Brain pericyte (primary cell): ENCODE data around the gene NPFFR1.
"Not testable (repeated sequence)": the region's sequence is repeated elsewhere in the genome, so short reads cannot be mapped to it uniquely, and the experiment has no call there.

ENCODE experiments used
- DNase-seq: peaks from one replicate; pipeline ENCODE4 v3.0.0-alpha.2; 2012; ENCODE audit warnings: low read depth, low spot score

The NPFFR1 gene

DNA sequence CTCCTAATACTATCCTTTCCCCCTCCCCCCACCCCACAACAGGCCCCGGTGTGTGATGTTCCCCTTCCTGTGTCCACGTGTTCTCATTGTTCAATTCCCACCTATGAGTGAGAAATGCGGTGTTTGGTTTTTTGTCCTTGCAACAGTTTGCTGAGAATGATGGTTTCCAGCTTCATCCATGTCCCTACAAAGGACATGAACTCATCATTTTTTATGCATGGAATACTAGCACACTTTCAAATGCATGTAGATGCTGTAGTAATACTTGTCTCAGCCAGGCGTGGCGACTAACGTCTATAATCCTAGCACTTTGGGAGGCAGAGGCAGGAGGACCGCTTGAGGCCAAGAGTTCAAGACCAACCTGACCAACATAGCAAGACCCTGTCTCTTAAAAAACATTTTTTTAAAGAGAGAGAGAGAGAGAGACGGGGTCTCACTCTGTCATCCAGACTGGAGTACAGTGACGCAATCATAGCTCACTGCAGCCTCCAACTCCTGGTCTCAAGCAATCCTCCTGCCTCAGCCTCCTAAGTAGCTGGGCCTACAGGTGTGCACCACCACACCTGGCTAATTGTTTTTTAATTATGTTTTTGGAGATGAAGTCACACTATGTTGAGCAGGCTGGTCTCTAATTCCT, 60.9 kb downstream of the NPFFR1 start:
- DNase-seq: not testable (repeated sequence)

DNA sequence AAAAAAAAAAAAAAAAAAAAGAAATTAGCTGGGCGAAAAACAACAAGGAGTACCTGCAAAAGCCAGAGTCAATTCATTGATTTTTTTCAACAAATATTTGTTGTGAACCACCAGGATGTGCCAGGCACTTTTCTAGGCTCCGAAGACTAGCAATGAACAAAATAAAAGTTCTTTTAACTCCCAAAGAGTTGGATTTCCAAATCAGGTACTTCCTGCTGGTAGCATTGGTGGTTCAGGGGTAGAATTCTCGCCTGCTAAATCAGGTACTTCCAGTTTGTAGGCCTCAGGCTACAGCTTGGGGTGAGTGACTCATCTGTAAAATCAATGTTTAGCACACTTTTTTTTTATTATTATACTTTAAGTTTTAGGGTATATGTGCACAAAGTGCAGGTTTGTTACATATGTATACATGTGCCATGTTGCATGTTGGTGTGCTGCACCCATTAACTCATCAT, 61.4 kb downstream of the NPFFR1 start:
- DNase-seq: no peak

DNA sequence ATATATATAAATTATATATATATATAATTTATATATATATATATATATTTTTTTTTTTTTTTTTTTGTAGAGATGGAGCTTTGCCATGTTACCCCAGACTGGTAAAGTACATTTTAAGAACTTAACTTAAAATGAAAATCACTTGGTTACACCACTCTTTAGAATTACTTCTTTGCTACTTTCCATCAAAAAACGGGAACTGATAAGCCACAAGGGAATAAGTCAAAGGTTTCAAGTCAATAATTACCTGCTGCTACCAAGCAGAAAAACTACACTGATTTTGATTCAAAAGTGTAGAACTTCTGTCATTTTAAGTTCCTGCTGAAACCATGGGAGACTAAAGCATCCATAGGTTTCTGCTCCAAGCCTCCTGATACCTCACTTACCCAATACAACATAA, 62.8 kb downstream of the NPFFR1 start:
- DNase-seq: no peak

DNA sequence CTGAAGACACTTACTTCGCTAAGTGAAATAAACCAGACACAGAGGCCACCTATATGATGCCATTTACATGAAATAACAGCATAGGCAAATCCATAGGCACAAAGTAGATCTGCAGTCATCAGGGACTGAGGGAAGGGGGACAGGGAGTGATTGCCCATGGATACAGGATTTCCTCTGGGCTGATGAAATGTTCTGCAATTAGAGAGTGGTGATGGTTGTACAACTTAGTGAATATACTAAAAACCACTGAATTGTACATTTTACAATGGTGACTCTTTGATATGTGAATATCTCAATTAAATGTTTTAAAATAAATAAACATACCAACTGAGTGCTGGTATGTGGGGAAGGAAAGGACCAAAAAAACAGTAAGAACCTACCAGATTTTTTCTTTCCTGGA, 70.9 kb downstream of the NPFFR1 start:
- DNase-seq: no peak

DNA sequence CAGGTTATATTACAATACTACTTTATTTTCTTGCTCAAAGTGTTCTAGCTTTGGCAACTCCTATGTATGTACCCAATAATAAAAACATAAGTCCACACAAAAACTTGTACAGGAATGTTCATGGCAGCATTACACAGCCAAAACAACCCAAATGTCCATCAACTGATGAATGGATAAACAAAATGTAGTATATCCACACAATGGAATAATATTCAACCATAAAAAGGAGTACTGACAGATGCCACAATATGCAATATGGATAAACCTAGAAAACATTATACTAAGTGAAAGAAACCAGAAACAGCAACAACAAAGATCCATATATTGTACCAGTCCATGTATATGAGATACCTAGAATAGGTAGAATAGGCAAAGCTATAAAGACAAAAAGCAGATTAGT, 71.5 kb downstream of the NPFFR1 start:
- no peak for DNase-seq

DNA sequence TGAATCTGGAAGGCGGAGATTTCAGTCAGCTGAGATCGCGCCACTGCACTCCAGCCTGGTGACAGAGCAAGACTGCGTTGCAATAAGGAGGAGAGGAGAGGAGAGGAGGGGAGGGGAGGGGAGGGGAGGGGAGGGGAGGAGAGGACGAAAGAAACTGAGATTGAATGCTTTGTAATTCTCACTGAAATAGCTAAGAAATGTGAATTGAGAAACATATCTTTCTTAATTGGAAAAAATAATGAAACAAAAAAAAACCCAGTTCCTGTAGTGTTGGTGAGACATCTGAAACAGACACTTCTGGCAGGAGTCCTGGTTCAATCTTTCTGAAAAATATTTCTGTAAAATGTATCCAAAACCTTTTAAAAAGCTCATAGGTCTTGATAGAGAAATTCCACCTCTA, 77.0 kb downstream of the NPFFR1 start:
- DNase-seq: no peak

DNA sequence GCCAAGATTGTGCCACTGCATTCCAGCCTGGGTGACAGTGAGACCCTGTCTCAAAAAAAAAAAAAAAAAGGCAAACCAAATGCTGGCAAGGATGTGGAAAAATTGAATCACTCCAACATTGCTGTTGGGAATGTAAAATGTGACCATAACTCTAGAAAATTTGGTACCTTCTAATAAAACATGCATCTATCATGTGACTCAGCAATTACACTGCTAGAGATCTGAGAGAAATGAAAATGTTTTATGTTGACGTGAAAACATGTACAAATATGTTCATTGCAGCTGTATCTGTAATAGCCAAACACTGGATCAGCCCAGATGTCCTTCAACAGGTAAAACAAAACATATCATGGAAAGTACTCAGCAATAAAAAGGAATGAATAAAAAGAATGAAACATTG, 82.7 kb downstream of the NPFFR1 start:
- no peak for DNase-seq

DNA sequence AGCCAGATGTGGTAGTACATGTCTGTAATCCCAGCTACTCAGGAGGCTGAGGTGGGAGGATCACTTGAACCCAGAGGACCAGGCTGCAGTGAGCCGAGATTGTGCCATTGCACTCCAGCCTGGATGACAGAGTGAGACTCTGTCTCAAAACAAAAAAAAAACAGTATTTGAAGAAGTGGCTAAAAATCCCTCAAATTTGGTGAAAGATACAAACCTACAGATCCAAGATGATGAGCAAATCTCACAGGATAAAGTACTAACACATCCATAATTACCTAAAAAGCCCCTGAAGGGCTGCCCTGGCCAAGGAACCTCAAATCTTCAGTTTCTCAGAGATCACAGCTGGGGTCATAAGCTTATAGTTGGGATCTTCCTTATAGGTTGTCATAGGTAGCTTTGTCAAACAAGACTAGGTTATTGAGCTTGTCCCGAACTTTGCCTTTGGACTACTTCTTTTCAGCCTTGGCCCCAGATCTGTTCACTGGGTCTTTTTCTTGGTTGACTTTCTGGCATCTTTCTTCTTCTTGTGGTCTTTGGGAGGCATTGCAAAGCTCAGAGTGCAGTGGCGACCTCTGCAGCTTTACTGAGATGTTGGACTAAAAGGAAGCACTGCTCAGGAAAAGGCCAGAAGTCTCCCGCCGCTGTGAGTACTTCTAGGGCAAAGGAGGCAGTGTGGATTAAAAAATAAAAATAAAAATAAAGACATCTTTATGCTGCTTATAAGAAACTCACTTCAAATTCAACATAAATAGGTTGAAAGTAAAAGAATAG, 84.9 kb downstream of the NPFFR1 start:
- no peak for DNase-seq
